ELR (cell line): ENCODE data around the gene TEX55.
"Not testable (repeated sequence)": the region's sequence is repeated elsewhere in the genome, so short reads cannot be mapped to it uniquely, and the experiment has no call there.

Experiments used
- DNase-seq: peaks from one replicate; pipeline ENCODE4 v3.0.0-alpha.2; 2015; ENCODE audit warnings: low read depth

TEX55 gene

DNA sequence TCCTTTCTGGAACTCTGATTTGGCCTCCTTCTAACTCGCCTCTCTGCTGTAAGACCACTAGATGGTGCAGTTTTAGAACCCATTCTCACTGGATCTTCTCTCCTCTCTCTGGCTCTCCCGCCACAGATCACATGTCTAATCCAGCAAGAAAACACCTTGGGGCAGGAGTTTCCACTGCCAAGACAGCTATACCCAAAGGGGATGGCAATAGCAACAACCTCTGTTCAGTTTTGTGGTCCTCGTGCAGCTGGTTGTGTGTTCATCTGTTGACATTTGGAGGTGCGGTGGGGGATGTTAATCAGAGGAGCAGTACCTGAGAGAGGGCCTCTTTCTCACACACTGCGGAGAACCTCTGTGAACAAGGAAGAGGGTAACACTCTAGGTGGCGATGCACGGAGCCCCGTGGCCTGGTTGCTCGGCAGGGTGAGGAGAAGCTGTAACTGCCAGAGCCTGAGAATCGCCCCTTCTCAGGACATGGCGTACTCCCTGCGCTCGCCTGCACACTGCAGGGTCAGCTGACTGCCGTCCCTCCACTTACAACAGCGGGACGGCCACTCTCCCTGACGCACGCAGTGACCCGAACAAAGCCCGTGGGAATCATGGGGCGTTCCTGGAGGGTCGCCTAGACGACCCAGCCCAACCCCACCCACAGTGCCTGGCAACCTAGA is at the start of gene TEX55:
Gene TEX55, plus strand, starts transcription at position 666 of the 668 bp plus-strand sequence. CDS start 25 bp downstream, outside the sequence.
- peak; percentile 75 for DNase-seq

DNA sequence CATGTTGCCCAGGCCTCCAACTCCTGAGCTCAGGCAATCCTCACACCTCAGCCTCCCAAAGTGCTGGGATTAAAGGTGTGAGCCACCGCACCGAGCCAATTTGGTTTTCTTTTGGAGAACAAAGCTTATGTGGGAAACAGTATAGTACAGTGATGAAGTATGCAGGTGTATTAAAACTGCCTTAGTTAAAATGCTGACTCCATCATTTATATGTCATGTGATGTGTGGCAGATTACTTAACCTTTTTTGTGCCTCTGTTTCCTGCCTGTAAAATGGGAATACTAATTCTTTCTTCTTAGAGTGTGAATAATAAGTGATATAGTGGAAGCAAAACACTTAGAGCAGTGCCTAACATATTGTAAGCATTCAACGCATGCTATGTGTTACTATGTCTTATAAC is 48.0 kb upstream of the TEX55 start:
- no peak for DNase-seq

GRCh38 chr3:119098619-119099222 is 47.2 kb upstream of the TEX55 start:
- peak; percentile 57 for DNase-seq

DNA sequence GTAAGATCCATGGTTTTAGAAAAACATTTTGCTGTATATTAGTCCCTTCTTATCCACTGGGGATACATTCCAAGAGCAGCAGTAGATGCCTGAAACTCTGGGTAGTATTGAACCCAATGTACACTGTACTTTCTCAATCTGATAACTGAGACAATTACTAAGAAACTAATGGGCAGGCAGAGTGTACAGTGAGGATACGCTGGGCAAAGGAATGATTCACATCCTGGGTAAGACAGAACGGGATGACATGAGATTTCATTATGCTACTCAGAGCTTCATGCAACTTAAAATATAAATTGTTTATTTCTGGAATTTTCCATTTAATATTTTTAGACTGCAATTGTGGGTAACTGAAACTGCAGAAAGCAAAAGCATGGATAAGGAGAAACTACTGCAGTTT is 46.2 kb upstream of the TEX55 start:
- DNase-seq, result peak; percentile 20

DNA sequence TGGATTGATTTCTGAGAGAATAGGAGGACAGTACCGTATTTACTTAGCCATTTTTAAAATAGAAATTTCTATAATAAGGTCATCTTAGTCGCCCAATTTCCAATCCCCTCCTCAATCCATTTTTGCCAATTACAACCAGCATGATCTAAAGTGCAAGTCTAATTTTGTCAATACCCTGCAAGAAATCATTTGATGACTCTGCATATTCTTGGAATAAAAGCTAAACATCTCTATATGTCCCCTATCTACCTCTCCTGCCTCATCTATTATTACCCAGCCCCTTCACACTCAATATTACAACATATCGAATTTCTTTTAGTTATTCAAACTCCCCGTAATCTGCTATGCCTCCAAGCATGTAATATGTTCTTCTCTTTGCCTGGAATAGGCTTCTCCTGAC is 41.9 kb upstream of the TEX55 start:
- no peak for DNase-seq

- DNase-seq, result not testable (repeated sequence)
Observed at GRCh38 chr3:119118330-119118729, 27.6 kb upstream of the TEX55 start.

DNA sequence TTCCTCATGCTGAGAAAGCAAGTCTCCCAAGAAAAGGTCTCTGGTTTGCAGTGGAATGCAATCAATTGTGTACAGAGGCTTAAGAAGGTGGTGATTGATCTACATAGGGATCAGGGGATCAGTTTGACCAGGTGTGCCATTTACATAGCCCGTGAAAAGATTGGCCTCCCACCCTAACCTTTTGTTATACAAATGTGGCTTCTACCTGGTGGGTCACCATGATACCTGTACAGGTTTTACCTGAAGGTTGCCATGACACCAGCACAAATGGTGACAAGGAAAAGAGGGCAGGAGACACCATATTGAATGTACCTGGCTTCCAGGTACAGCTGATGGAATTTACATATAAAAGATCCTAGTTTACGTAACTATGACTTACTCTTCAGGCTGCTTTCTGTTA is 25.5 kb upstream of the TEX55 start:
- DNase-seq, result no peak

GRCh38 chr3:119122350-119122749 is 23.6 kb upstream of the TEX55 start:
- no peak for DNase-seq

DNA sequence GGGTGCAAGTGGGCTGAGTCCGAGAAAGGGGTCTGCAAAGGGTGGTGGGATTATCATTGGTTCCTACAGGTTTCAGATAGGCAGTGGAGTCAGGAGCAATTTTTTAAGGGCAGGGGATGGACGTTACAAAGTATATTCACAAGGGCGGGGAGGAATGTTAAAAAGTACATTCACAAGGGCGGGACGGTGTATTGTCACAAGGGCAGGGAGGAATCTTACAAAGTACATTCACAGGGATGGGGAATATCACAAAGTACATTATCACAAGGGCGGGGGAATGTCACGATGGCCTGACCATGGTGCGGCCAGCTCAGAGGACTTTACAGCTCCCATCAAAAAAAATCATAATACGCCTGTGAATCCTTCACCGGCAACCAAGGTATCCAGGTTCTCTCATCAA is 20.6 kb upstream of the TEX55 start:
- no peak for DNase-seq

DNA sequence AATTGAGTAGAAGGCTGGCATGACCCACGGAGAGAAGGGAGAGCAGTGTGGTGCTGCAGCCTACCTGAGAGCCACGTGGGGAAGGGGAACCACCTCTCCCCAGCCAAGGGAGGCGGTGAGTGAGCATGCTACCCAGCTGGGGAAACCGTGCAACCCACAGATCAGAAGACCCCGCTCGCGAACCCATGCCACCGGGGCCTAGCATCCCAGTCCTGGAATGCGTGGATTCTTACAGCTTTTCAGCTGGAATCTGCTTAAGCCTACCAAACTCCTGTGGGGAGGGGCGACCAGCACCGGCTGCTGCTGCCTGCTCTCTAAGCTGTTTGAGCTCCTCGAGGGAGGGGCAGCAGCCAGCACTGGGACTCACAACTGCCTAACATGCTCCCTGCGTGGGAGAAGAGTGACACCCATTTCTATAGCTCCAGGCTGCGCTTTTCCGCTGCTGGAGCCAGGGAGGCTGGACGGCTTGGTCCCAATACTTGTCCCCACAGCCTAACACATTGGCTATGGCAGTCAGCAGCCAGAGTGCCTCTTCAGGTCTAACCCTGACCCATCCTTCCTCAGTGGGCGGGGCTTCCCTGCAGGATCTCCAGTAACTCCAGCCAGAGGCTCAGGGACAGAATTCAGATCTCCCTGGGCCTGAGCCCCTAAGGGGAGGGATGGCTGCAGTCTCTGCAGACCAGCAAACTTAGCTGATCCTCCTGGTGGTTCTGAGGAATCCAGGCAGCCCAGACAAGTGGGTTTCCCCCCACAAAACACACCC is 20.0 kb upstream of the TEX55 start:
- DNase-seq, result no peak

GRCh38 chr3:119130291-119130690 is 15.7 kb upstream of the TEX55 start:
- DNase-seq, result not testable (repeated sequence)

DNA sequence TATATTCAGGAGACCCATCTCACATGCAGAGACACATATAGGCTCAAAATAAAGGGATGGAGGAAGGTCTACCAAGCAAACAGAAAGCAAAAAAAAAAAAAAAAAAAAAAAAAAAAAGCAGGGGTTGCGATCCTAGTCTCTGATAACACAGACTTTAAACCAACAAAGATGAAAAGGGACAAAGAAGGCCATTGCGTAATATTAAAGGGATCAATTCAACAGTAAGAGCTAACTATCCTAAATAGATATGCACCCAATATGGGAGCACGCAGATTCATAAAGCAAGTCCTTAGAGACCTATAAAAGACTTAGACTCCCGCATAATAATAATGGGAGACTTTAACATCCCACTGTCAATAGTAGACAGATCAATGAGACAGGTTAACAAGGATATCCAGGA is 13.7 kb upstream of the TEX55 start:
- not testable (repeated sequence) for DNase-seq

GRCh38 chr3:119139360-119139759 is 6.6 kb upstream of the TEX55 start:
- not testable (repeated sequence) for DNase-seq

DNA sequence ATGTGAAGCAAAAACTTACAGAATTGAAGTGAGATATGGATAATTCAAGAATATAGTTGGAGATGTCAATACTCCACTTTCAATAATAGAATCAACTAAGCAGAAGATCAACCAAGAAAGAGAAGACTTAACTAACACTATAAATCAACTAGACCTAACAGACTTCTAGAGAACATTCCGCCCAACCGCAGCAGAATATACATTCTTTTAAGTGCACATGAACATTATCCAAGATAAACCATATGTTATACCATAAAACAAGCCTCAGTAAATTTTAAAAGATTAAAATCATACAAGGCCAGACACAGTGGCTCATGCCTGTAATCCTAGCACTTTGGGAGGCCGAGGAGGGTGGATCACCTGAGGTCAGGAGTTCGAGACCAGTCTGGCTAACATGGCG is 5.5 kb upstream of the TEX55 start:
- no peak for DNase-seq

DNA sequence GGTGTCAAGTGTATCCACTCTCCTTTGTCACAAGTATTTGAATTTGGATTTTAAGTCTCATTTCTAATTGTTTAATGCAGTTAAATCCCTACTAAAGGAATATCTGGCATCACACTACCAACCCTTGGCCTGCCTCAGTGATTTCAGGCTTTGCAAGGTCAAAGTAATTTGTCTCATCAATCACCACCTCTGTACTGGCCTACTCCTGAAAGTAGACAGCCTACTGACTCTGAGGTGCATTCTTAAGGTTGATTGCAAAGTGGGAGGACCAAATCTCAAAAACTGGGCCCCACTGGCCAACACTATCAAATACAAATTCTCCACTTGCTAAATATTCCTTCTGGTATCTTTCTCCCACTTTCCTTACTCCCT is 851 bp upstream of the TEX55 start:
- DNase-seq, result no peak

DNA sequence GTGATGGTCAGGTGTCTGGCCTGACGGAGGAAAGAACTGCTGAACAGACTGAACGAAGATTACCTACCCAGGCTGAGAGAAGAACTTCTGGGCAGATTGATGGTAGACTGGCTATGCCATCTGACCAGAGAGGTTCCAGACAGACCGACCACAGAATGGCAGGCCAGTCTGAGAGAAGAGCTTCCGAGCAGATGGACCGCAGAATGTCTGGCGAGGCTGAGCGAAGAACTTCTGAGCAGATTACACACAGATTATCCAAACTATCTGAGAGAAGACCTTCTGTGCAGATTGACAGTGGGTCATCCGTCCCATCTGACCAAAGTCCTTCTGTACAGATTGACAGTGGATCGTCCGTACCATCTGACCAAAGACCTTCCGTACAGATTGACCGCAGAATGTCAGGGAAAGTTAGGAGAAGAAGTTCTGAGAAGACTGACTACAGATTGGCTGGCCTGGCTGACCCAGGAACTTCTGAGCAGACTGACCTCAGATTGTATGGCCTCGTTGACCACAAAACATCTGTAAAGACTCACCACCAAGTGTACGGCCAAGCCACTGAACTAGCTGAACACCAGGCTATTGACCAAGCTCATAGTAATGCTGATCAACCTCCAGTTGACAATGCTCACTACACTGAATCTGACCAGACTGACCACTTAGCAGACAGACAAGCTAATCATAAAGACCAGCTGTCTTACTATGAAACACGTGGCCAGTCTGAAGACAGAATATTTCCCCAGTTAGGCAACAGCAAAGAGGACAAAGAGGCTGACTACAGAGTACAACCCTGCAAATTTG is 812 bp downstream of the TEX55 start:
- no peak for DNase-seq

DNA sequence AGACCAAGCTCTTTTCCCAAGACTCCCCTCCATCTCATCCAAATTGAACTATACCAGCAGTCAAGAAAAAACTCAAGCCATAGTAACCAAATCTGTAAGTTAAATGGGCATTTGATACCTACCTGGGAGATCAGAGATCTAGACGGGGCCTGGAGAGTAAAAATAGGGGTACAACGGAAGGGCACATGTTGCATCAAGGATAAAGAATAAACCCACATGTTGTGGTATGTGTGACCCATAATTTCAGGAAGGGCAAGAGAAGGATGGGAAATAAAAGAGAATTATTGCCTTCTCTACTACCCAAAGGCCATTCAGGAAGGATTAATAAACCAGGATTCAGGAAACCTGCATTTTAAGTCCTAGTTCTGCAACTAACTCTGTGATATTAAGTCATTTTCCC is 1.5 kb downstream of the TEX55 start:
- no peak for DNase-seq

DNA sequence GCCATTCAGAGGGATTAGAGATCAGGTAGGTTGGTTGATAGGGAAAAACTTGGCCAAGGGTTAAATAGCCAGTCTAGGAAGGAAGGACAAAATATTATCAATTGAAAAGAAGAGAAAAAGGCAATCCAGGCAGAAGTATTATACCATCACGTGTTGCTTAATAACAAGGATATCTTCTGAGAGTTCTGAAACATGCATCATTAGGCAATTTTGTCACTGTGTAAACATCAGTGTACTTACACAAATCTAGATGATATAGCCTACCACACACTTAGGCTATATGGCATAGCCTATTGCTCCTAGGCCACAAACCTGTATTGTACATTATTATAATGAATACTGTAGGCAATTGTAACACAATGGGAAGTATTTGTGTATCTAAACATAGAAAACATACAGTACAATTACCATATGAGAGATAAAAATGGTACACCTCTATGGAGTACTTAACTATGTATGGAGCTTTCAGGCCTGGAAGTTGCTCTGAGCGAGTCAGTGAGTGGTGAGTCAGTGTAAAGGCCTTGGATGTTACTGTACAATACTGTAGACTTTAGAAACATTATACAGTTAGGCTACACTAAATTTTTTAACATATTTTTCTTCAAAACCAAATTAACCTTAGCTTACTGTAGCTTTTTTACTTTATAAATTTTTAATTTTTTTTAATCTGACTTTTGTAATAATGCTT is 2.7 kb downstream of the TEX55 start:
- peak; percentile 69 for DNase-seq

DNA sequence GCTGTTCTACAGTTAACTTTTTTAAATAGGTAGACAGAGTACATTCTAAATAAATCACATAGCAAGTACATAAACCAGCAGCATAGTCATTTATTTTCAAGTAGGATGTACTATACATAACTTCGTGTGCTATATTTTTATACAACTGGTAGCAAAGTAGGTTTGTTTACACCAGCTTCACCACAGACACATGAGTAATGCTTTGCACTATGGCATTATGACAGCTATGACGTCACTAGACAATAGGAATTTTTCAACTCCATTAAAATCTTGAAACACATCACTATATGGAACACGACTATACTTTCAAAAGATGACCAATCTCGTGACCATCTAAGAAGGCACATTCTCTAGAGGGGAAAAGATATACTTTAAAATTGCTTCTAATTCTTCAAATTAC is 3.5 kb downstream of the TEX55 start:
- DNase-seq, result peak; percentile 91

DNA sequence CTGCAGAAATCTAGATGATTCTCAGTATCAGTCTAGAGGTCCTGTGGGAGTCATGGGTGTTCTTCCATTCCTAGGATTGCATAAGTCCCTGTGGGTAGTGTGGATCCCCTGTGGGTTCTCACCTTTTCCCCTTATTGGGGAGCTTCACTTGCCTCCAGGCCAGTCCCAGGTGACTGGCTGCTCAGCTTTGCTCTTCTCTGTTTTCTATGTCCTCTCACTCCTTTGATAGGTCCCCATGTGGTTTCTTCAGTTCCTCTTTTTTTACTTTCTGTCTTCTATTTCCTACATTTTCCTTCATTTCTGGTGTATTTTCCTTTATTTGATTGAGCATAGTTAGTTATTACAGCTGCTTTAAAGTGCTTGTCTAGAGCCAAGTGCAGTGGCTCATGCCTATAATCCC is 10.9 kb downstream of the TEX55 start:
- DNase-seq, result no peak

DNA sequence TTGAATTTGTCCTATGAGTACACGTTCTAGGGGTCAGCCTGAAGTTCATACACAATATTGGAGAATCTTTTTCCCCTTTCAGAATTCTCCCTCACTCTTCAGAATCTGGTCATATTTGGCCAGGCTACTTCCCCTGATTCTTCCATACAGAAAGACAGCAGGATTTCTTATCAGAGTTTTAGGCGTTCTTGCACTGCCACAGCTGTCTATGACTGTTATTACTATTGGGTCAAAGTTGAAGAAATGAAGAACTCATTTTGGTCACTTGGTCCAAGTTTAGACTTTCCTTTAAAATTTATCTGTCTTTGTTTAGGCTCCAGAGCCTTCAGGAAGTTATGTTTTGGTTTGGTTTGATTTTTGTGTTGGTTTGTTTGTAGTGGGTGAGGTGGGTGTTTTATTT is 12.0 kb downstream of the TEX55 start:
- no peak for DNase-seq

DNA sequence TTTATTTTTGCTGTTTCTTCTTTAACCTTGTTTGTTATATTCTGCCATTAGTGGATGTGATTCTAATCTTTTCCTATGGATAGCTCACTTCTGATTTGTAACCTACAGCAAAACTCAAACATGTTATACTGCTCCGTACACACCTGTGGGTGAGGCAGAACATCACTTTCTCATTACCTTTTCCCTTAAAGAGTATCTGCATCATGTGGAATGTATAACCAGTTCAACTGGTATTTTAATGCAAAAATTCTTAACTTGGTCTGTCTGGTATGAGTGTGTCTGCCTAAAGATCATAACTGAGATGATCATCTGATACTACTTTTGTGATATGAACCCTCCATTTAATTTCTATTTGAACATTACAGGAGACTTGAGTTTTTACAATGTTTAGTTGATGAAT is 14.4 kb downstream of the TEX55 start:
- no peak for DNase-seq
